ENCODE measurements around the gene DOCK4.
"Not testable (repeated sequence)": the region's sequence is repeated elsewhere in the genome, so short reads cannot be mapped to it uniquely, and the experiment has no call there.

DOCK4 gene

GRCh38 chr7:112252141-112252540 lies 45.9 kb upstream of the DOCK4 start:
- Histone ChIP-seq H3K27me3 (no peaks in the 10 kb centered on the region), H3K4me3 (ENCODE audit: low read depth, low read length) (no peak overlapping the region), H3K4me1 (0 out of 2 replicates have a peak, but pooled peaks cover 5% of the 10 kb centered on the region), H3K36me3 (no peaks in the 10 kb centered on the region), H3K9me3 (no peaks in the 10 kb centered on the region)
- no peak for TF ChIP-seq CTCF (IDR thresholded peaks at IDR 0.05; ENCODE audit: low read depth, low read length)
- no peak for DNase-seq

DNA sequence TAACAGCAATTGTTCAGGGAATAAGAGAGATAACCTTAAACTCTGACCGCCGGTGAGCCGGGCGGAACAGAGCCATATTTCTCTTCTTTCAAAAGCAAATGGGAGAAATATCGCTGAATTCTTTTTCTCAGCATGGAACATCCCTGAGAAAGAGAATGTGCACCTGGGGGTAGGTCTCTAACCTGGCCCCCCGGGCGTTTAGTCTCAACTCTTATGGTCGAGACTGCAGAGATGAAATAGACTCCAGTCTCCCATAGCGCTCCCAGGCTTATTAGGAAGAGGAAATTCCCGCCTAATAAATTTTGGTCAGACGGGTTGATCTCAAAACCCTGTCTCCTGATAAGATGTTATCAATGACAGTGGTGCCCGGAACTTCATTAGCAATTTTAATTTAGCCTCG lies 43.8 kb upstream of the DOCK4 start:
- DNase-seq; H3K4me3 ChIP-seq (ENCODE audit: low read depth, low read length); H3K9me3 ChIP-seq; H3K4me1 ChIP-seq; H3K27me3 ChIP-seq; H3K36me3 ChIP-seq: not testable (repeated sequence)

DNA sequence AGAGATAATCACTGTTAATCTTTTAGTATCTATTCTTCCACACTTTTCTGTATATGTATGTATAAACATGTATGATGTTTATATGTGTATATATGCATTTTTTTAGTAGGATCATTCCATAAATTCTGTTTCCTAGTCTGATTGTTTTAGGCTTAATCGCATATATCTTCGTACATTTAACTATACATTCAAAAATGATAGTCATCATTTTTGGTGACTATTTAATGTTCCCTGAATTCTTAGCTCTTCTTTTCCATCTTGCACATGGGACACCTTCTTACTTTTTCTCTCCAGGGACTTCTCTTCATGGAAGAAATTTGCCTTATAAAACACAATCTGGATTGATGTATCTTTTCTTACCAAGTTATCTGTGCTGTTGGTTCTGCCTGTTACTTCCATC lies 42.4 kb upstream of the DOCK4 start:
- DNase-seq: no peak
- H3K9me3 ChIP-seq: no peaks in the 10 kb centered on the region
- H3K27me3 ChIP-seq: no peaks in the 10 kb centered on the region
- no peaks in the 10 kb centered on the region for H3K36me3 ChIP-seq
- TF ChIP-seq CTCF (IDR thresholded peaks at IDR 0.05; ENCODE audit: low read depth, low read length): no peak
- H3K4me3 ChIP-seq (ENCODE audit: low read depth, low read length): no peak overlapping the region
- H3K4me1 ChIP-seq: 0 out of 2 replicates have a peak, but pooled peaks cover 5% of the 10 kb centered on the region

DNA sequence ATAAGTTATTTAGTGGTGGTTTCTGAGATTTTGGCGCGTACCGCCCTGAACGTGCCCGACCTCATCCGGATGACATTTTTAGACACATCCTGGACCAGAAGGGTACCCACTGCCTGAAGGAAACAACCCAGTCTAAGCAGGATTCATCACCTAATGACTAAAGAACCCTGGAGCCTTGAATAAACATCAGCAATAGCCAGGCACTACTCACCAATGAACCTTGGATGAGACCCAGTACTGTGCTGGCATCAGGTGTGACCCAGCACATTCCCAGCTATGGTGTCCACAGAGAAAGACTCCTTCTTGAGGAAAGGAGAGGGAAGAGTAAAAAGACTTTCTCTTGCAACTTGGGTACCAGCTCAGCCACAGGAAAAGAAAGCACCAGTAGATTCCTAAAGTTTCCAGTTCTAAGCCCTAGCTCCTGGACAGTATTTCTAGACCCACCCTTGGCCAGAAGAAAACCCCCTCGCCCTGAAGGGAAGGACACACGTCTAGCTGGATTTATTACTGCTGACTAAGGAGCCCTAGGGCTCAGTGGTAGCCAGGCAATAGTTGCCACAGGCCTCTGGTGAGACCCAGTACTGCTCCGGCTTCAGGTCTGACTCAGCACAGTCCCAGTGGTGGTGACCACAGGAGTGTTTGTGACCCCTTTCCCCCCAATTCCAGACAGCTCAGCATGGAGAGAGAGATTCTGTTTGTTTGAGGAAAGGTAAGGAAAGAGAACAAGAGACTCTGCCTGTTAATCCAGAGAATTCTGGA lies 32.8 kb upstream of the DOCK4 start:
- no peaks in the 10 kb centered on the region for H3K36me3 ChIP-seq
- no peak for TF ChIP-seq CTCF (IDR thresholded peaks at IDR 0.05; ENCODE audit: low read depth, low read length)
- DNase-seq: no peak
- no peaks in the 10 kb centered on the region for H3K27me3 ChIP-seq
- no peaks in the 10 kb centered on the region for H3K4me1 ChIP-seq
- H3K4me3 ChIP-seq (ENCODE audit: low read depth, low read length): no peak overlapping the region
- H3K9me3 ChIP-seq: no peaks in the 10 kb centered on the region

DNA sequence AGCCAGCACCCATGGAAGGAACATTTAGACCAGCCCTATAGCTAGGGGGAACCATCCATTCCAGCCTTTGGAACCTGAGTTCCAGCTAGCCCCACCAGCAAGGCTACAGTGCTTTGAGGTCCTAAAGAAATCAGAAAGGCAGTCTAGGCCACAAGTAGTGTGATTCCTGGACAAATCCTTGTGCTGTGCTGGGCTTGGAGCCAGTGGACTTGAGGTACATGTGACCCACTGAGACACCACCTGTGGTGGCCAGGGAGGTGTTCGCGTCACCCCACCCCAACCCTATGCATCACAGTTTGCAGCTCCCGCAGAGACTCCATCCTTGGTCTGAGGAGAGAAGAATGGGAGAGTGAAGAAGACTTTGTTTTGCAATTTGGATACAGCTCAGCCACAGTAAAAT lies 32.1 kb upstream of the DOCK4 start:
- no peaks in the 10 kb centered on the region for H3K9me3 ChIP-seq
- TF ChIP-seq CTCF (IDR thresholded peaks at IDR 0.05; ENCODE audit: low read depth, low read length): no peak
- no peak for DNase-seq
- H3K4me3 ChIP-seq (ENCODE audit: low read depth, low read length): no peak overlapping the region
- no peaks in the 10 kb centered on the region for H3K36me3 ChIP-seq
- H3K27me3 ChIP-seq: no peaks in the 10 kb centered on the region
- H3K4me1 ChIP-seq: no peaks in the 10 kb centered on the region

- H3K27me3 ChIP-seq: no peaks in the 10 kb centered on the region
- no peaks in the 10 kb centered on the region for H3K4me1 ChIP-seq
- no peaks in the 10 kb centered on the region for H3K9me3 ChIP-seq
Observed at GRCh38 chr7:112236597-112236996, 30.4 kb upstream of the DOCK4 start.

More at GRCh38 chr7:112236597-112236996, 30.4 kb upstream of the DOCK4 start:
- no peak for DNase-seq
- Histone ChIP-seq H3K36me3 (no peaks in the 10 kb centered on the region), H3K4me3 (ENCODE audit: low read depth, low read length) (no peak overlapping the region)
- TF ChIP-seq CTCF (IDR thresholded peaks at IDR 0.05; ENCODE audit: low read depth, low read length): no peak

Data from BE2C (cell line).